KMS-11 (cell line): ENCODE data around the gene HEPHL1.

Experiments used
- H2AFZ ChIP-seq: fragments of 200-600 bp; sonication (generic); 2 replicates; pipeline ENCODE4 v1.6.1; 2016; ENCODE audit warnings: antibody characterized with exemption, mixed run types, low read depth
- H3K27ac ChIP-seq: fragments of 200-600 bp; sonication (generic); 2 replicates; pipeline ENCODE4 v1.6.1; 2016; ENCODE audit warnings: mild to moderate bottlenecking, mixed run types
- H3K27me3 ChIP-seq: fragments of 200-600 bp; sonication (generic); 2 replicates; pipeline ENCODE4 v1.6.1; 2017; ENCODE audit warnings: mild to moderate bottlenecking, low read depth, mixed run types, moderate library complexity; ENCODE audit not compliant: insufficient read depth
- H3K36me3 ChIP-seq: fragments of 200-600 bp; sonication (generic); 2 replicates; pipeline ENCODE4 v1.6.1; 2017; ENCODE audit warnings: mild to moderate bottlenecking, mixed run types; ENCODE audit not compliant: insufficient read depth
- H3K4me1 ChIP-seq: fragments of 200-600 bp; sonication (generic); 2 replicates; pipeline ENCODE4 v1.6.1; 2016; ENCODE audit warnings: mild to moderate bottlenecking, low read depth, mixed run types; ENCODE audit not compliant: poor library complexity, severe bottlenecking
- H3K4me2 ChIP-seq: fragments of 200-600 bp; sonication (generic); 2 replicates; pipeline ENCODE4 v1.7.0; 2016; ENCODE audit warnings: mild to moderate bottlenecking, mixed run types
- H3K4me3 ChIP-seq: fragments of 200-600 bp; sonication (generic); IDR thresholded peaks from 2 replicates; pipeline ENCODE4 v1.6.1; 2017; ENCODE audit warnings: low read depth, low read length, mixed read lengths; ENCODE audit not compliant: insufficient read depth
- H3K79me2 ChIP-seq: fragments of 200-600 bp; sonication (generic); 2 replicates; pipeline ENCODE4 v1.6.1; 2016; ENCODE audit warnings: low read depth, mixed run types; ENCODE audit not compliant: insufficient read depth
- H3K9ac ChIP-seq: fragments of 200-600 bp; sonication (generic); 2 replicates; pipeline ENCODE4 v1.6.1; 2016; ENCODE audit warnings: mild to moderate bottlenecking, mixed run types
- H4K20me1 ChIP-seq: fragments of 200-600 bp; sonication (generic); 2 replicates; pipeline ENCODE4 v1.6.1; 2016; ENCODE audit warnings: mild to moderate bottlenecking, mixed run types; ENCODE audit not compliant: insufficient read depth
- CTCF ChIP-seq: fragments of 200-600 bp; sonication (generic); conservative IDR thresholded peaks from 2 replicates; pipeline ENCODE4 v1.6.1; 2017; ENCODE audit warnings: low read depth, mild to moderate bottlenecking, antibody characterized with exemption, low read length, moderate library complexity, mixed read lengths

Gene HEPHL1

GRCh38 chr11:94066901-94067429 lies 45.8 kb downstream of the HEPHL1 start:
- Histone ChIP-seq H4K20me1 (no peaks in the 10 kb centered on the region), H3K4me2 (no peak overlapping the region), H3K4me1 (no peaks in the 10 kb centered on the region), H3K79me2 (no peaks in the 10 kb centered on the region), H3K9ac (no peak overlapping the region), H3K4me3 (no peak overlapping the region), H3K27ac (no peak overlapping the region), H3K27me3 (no peaks in the 10 kb centered on the region), H2AFZ (no peak overlapping the region), H3K36me3 (no peaks in the 10 kb centered on the region)
- TF ChIP-seq CTCF: no peak

DNA sequence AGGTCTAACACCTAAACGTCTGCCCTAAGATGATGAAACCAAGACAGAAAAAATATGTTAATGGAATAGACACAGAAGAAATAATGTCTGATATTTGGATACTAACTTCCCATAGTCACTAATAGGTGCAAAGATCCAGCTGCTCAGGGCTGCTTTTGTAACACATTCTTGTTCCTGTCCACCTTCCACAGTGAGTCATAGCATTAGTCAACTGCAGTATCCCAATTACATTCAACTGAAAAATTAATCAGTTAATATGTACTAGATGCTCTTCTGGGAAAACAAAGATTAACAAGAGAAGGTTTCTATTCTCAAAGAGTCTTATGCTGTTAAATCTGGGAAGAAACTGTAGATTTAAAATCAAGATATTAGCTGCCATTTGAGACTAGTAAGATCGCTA lies 47.6 kb downstream of the HEPHL1 start:
- no peak overlapping the region for H2AFZ ChIP-seq
- no peak overlapping the region for H3K9ac ChIP-seq
- TF ChIP-seq CTCF: no peak
- H3K27ac ChIP-seq: no peak overlapping the region
- H4K20me1 ChIP-seq: no peaks in the 10 kb centered on the region
- no peak overlapping the region for H3K4me2 ChIP-seq
- no peaks in the 10 kb centered on the region for H3K36me3 ChIP-seq
- no peaks in the 10 kb centered on the region for H3K4me1 ChIP-seq
- H3K27me3 ChIP-seq: no peaks in the 10 kb centered on the region
- H3K79me2 ChIP-seq: no peaks in the 10 kb centered on the region
- H3K4me3 ChIP-seq: no peak overlapping the region

DNA sequence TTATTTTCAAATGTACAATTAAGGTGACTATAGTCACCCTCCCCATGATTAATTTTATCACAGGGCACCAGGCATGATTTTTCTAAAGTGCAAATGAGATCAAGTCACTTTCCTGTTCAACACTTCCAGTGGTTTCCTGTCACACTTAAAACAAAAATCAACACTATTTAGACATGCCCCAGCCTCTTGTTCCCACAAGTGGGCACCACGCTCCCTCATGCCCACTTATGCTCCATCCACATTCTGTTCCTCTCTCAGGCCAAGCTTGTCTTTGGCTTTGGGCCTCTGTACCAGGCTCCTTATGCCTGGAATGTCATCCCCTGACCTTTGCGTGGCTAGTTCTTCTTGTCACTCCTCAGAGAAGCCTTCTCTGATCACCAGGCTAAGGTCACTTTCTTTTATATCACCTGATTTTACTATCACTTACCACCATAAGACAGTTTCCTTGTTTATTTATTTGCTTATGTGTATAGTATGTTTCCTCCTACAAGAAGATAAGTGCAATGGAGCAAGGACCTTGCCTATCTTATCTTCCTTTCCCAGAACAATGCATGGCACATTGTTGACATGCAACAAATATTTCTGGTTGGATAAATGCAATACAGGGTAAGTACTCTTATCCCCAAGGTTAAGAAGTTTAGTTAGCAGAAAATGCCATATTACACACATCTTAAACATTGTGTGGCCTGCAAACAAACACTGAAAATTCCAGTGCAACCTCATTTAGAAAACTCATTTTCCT lies 56.6 kb downstream of the HEPHL1 start:
- Histone ChIP-seq H3K4me2 (no peak overlapping the region), H3K4me3 (no peak overlapping the region), H4K20me1 (no peaks in the 10 kb centered on the region), H3K4me1 (no peaks in the 10 kb centered on the region), H3K27ac (no peak overlapping the region), H3K9ac (no peak overlapping the region), H2AFZ (no peak overlapping the region), H3K36me3 (no peaks in the 10 kb centered on the region), H3K27me3 (no peaks in the 10 kb centered on the region), H3K79me2 (no peaks in the 10 kb centered on the region)
- no peak for TF ChIP-seq CTCF

GRCh38 chr11:94084164-94084563 lies 63.0 kb downstream of the HEPHL1 start:
- Histone ChIP-seq H3K4me2 (no peak overlapping the region), H3K36me3 (no peaks in the 10 kb centered on the region), H4K20me1 (no peaks in the 10 kb centered on the region), H3K27me3 (no peaks in the 10 kb centered on the region), H3K4me1 (no peaks in the 10 kb centered on the region), H2AFZ (no peak overlapping the region), H3K27ac (no peak overlapping the region), H3K9ac (no peak overlapping the region), H3K79me2 (no peaks in the 10 kb centered on the region), H3K4me3 (no peak overlapping the region)
- TF ChIP-seq CTCF: no peak
